HepG2 (cell line): ENCODE data around the gene CRK. TPM values are rescaled to one million over a fixed set of nuclear protein-coding genes. Genes with fewer than 3 reads are reported as not detected.

ENCODE experiments used
- ETV6 ChIP-seq: sonication (generic); formaldehyde crosslinking; conservative IDR thresholded peaks from 2 replicates; pipeline ENCODE4 v1.4.0; 2020; ENCODE audit warnings: missing genetic modification reagents
- HDAC2 ChIP-seq: sonication (generic); formaldehyde crosslinking; IDR thresholded peaks from 2 replicates; pipeline ENCODE4 v1.4.0; 2020; ENCODE audit warnings: missing genetic modification reagents
- JDP2 ChIP-seq: sonication (generic); formaldehyde crosslinking; IDR thresholded peaks from 2 replicates; pipeline ENCODE4 v1.8.1; 2022; ENCODE audit warnings: missing genetic modification reagents, borderline replicate concordance
- LBX2 ChIP-seq: sonication (generic); formaldehyde crosslinking; IDR thresholded peaks from 2 replicates; pipeline ENCODE4 v1.5.0; 2020; ENCODE audit warnings: missing genetic modification reagents, mild to moderate bottlenecking, borderline replicate concordance
- MLLT10 ChIP-seq: sonication (generic); formaldehyde crosslinking; IDR thresholded peaks from 2 replicates; pipeline ENCODE4 v1.4.0; 2020; ENCODE audit warnings: missing genetic modification reagents
- MXI1 ChIP-seq: IDR thresholded peaks from 3 replicates; pipeline ENCODE4 v1.6.1; 2012; ENCODE audit warnings: low read depth, low read length, inconsistent platforms, borderline replicate concordance
- SIN3B ChIP-seq: fragments of 150-350 bp; IDR thresholded peaks from 2 replicates; pipeline ENCODE4 v1.6.1; 2014; ENCODE audit warnings: low read length
- TFDP1 ChIP-seq: IDR thresholded peaks from 2 replicates; pipeline ENCODE4 v1.6.1; 2016; ENCODE audit warnings: missing compliant biosample characterization, missing genetic modification reagents, borderline replicate concordance
- THAP8 ChIP-seq: sonication (generic); formaldehyde crosslinking; IDR thresholded peaks from 2 replicates; pipeline ENCODE4 v1.5.1; 2020; ENCODE audit warnings: missing genetic modification reagents, mild to moderate bottlenecking, borderline replicate concordance
- YY1 ChIP-seq: IDR thresholded peaks from 2 replicates; pipeline ENCODE4 v1.6.1; 2011; ENCODE audit warnings: low read length, low read depth, moderate library complexity, mild to moderate bottlenecking; ENCODE audit not compliant: insufficient read depth, insufficient replicate concordance
- ZC3H13 ChIP-seq: sonication (generic); formaldehyde crosslinking; IDR thresholded peaks from 2 replicates; pipeline ENCODE4 v1.8.1; 2023; ENCODE audit warnings: mild to moderate bottlenecking, missing genetic modification reagents, moderate library complexity
- ZEB1 ChIP-seq: IDR thresholded peaks from 2 replicates; pipeline ENCODE4 v1.6.1; 2012; ENCODE audit warnings: mild to moderate bottlenecking, low read depth, inconsistent platforms; ENCODE audit not compliant: insufficient replicate concordance
- ZNF124 ChIP-seq: sonication (generic); formaldehyde crosslinking; IDR thresholded peaks from 2 replicates; pipeline ENCODE4 v1.4.0; 2020; ENCODE audit warnings: missing genetic modification reagents
- ZNF281 ChIP-seq: sonication (generic); formaldehyde crosslinking; IDR thresholded peaks from 2 replicates; pipeline ENCODE4 v1.4.0; 2020; ENCODE audit warnings: missing genetic modification reagents, borderline replicate concordance
- ZNF337 ChIP-seq: sonication (generic); formaldehyde crosslinking; IDR thresholded peaks from 2 replicates; pipeline ENCODE4 v1.5.1; 2020; ENCODE audit warnings: missing genetic modification reagents, low read depth, mild to moderate bottlenecking, borderline replicate concordance
- ZNF776 ChIP-seq: sonication (generic); formaldehyde crosslinking; IDR thresholded peaks from 2 replicates; pipeline ENCODE4 v1.4.0; 2020; ENCODE audit warnings: mild to moderate bottlenecking, missing genetic modification reagents
- ZSCAN29 ChIP-seq: sonication (generic); formaldehyde crosslinking; conservative IDR thresholded peaks from 2 replicates; pipeline ENCODE4 v1.4.0; 2020; ENCODE audit warnings: mild to moderate bottlenecking, missing genetic modification reagents
- polyA plus RNA-seq, 8 experiments: library from polyadenylated mRNA; depleted of rRNA in 3 of 8; stranded (reverse) in 7 of 8; unstranded in 1 of 8; fragments of >200 nt; fragmentation: Illumina TruSeq in 4 of 8; extraction: Trizol in 4 of 8; gene quantifications; 2 replicates each; pipeline versions ENCODE4 v1.2.1 to v1.2.3, GENCODE V29; 2011 to 2016; ENCODE audit warnings: low read depth in 4 of 8, missing spikeins in 1 of 8, mixed read lengths in 1 of 8; ENCODE audit not compliant: insufficient read depth in 1 of 8
- total RNA-seq, 5 experiments: library from RNA; depleted of rRNA; stranded (reverse); fragments of >200 nt; fragmentation: Illumina TruSeq; extraction: Trizol; gene quantifications; 2 replicates each; pipeline ENCODE4 v1.2.3, GENCODE V29; 2016; ENCODE audit warnings: low read depth in 1 of 5
- TF ChIP-seq, protein P1 (sequence below): sonication (generic); formaldehyde crosslinking; IDR thresholded peaks from 2 replicates; pipeline ENCODE4 v1.4.0; 2020; ENCODE audit warnings: missing genetic modification reagents, mild to moderate bottlenecking, borderline replicate concordance
- TF ChIP-seq, protein P2 (sequence below): sonication (generic); formaldehyde crosslinking; IDR thresholded peaks from 2 replicates; pipeline ENCODE4 v1.5.0; 2020; ENCODE audit warnings: mild to moderate bottlenecking, low read depth, missing genetic modification reagents, borderline replicate concordance
- TF ChIP-seq, protein P3 (sequence below): sonication (generic); formaldehyde crosslinking; conservative IDR thresholded peaks from 2 replicates; pipeline ENCODE4 v1.5.0; 2020; ENCODE audit warnings: missing genetic modification reagents

Gene CRK
- total and polyA plus RNA-seq, 2 of the 13 experiments (the other 11 are each of a cell fraction or from before 2014, with no cell fraction given) = 47.4 to 54.2 TPM

DNA sequence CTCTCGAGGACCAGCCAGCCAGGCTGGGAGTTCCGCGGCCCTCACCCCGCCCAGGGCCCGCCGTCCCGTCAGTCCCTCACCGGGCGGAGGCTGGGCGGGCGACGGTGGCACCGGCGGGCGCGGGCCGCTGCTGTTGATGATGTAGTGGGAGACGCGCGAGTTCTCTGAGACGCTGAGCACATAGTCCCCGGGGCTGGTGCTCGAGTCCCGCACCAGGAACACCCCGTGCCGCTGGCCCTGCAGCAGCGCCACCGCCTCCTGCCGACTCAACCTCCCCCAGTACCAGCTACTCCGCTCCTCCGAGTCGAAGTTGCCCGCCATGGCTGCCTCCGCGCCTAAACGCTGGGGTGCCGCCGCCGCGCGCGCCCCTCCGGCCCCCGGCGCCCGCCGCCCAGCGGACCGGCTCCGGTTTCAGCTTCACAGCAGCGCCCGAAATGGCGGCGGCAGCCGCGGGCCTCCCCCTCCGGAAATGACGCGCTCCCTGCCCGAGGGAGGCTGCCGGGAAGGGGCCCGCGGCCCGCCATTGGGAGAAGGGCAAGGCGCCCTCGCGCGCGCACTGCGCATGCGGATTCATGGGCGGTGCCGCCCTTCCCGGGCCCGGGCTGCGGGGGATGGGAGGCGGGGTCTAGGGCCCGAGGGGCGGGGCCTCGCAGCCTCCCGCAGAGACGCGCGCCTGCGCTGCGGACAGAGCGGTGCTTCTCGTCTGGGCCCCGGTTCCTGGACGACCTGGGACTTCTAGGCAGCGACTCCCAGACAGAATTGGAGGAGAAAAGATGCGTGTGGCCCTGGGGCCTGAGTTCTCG lies at the start of gene CRK (continued):
- TF ChIP-seq, protein P1, sequence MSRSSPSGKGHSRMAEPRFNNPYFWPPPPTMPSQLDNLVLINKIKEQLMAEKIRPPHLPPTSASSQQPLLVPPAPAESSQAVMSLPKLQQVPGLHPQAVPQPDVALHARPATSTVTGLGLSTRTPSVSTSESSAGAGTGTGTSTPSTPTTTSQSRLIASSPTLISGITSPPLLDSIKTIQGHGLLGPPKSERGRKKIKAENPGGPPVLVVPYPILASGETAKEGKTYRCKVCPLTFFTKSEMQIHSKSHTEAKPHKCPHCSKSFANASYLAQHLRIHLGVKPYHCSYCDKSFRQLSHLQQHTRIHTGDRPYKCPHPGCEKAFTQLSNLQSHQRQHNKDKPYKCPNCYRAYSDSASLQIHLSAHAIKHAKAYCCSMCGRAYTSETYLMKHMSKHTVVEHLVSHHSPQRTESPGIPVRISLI (CRISPR knock-in tag) = no peak; the same call in 1 of the 2 replicates
- TF ChIP-seq ZC3H13 (CRISPR knock-in tag) (no peak), ZNF337 (no peak), MLLT10 (CRISPR knock-in tag) (no peak), HDAC2 (CRISPR knock-in tag) (no peak; the same call in 1 of the 2 replicates), JDP2 (no peak; the same call in 1 of the 2 replicates), ZSCAN29 (CRISPR knock-in tag) (no peak; the same call in 1 of the 2 replicates), ZEB1 (no peak), THAP8 (no peak), SIN3B (no peak), YY1 (peak; percentile 99), ZNF124 (no peak), MXI1 (peak; percentile 74; the same call in 1 of the 3 replicates), ETV6 (CRISPR knock-in tag) (no peak), ZNF281 (peak; percentile 85; the same call in 1 of the 2 replicates), TFDP1 (CRISPR knock-in tag) (peak; percentile 24; the same call in 1 of the 2 replicates), LBX2 (CRISPR knock-in tag) (no peak), ZNF776 (CRISPR knock-in tag) (no peak)
- TF ChIP-seq, protein P2, sequence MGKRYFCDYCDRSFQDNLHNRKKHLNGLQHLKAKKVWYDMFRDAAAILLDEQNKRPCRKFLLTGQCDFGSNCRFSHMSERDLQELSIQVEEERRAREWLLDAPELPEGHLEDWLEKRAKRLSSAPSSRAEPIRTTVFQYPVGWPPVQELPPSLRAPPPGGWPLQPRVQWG = no peak
- TF ChIP-seq, protein P3, sequence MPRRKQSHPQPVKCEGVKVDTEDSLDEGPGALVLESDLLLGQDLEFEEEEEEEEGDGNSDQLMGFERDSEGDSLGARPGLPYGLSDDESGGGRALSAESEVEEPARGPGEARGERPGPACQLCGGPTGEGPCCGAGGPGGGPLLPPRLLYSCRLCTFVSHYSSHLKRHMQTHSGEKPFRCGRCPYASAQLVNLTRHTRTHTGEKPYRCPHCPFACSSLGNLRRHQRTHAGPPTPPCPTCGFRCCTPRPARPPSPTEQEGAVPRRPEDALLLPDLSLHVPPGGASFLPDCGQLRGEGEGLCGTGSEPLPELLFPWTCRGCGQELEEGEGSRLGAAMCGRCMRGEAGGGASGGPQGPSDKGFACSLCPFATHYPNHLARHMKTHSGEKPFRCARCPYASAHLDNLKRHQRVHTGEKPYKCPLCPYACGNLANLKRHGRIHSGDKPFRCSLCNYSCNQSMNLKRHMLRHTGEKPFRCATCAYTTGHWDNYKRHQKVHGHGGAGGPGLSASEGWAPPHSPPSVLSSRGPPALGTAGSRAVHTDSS (CRISPR knock-in tag) = no peak
